Colon (tissue), 2 donors: ENCODE data around the gene GRIN2D.

Experiments used
- FAIRE-seq: peaks from 2 replicates; lab custom pipeline; 2012; peaks lifted over from hg19 to GRCh38; lab: Jason Lieb, UNC
- donor health status: control.
- donor health status: control.

GRIN2D gene

DNA sequence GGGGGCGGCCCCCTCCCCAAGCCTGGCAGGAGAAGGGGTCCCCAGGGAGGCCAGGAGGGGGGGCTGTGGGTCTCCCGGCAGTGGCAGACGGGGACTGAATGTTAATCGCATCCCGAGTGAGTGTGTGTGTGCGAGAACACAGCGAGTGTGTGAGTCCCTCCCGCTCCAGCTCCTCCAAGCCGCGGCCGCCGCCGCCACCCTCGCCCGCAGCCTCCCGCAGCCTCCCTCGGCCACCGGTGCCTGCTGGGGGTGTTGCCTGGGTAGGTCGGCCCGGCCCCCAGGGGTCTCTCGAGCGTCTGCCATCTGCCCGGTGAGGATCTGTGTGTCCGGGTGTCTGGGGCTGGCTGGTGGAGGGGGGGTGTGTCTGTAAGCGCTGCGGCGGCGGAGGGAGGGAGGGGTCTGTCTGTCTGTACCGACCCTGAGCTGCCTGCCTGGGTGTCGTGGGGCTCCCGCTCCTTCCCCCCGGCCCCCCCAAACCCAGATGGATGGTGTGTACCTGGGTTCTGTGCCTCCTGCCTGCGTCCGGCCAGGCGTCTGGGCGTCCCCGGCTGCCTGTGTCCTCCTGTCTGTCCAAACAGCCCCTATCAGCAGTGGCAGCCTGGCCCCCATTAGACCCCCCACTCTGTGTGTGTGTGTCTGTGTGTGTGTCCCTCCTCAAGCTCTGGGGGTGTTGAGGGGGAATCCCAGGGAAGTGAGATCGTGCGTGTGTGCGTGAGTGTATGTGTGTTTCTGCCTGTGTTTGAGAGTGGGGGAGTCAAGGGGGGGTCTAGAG, at the start of gene GRIN2D:
TSS of gene GRIN2D (plus strand) at position 110 of the 772 bp plus-strand sequence. CDS start 4,725 bp downstream, outside the sequence.
- FAIRE-seq = no peak

DNA sequence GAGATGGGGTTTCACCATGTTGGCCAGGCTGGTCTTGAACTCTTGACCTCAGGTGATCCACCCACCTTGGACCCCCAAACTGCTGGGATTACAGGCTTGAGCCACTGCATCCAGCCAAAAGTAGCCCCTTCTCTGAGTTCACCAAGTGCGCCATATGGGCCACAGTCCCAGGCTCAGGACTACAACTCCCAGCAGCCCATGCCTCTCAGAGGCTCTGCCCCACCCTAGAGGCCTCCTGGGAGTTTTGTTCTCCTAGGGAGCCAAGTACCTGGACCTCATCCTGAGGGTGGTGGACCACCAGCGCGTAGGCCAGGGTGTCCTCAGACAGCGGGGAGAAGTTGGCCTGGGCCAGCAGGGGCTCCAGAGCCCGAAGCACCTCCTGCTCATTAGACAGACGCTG, 48.6 kb upstream of the GRIN2D start:
- FAIRE-seq = no peak

DNA sequence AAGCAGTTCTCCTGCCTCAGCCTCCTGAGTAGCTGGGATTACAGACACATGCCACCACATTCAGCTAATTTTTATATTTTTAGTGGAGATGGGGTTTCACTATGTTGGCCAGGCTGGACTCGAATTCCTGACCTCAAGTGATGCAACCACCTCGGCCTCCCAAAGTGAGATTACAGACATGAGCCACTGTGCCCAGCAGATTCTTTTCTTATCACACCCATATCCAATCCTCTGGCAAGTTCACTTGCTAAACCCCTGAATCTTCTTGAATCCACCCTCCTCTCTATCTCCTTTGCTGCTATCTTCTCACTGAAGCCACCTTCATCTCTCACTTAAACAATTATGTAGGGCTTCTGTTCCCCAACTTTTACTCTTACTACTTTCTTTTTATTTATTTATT, 47.3 kb upstream of the GRIN2D start:
- FAIRE-seq = no peak

DNA sequence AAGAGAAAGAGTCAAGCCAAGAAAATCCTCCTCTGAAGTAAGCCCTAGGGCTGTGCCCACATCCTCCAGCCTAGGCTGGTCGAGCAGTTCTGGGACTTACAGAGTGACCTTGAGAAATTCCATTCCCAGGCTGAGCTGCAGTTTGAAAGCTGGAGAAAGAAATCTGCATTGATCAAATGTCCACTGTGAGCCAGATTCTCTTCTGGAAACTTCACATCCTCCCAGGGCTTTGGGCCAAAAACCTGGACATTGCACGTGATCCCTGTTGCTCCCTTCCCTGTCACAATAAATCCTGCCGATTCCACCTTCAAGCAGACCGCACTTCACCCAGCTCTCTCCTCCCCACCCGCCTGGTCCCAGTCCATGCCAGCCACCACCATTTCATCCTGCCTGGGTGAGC, 45.4 kb upstream of the GRIN2D start:
- FAIRE-seq = no peak

DNA sequence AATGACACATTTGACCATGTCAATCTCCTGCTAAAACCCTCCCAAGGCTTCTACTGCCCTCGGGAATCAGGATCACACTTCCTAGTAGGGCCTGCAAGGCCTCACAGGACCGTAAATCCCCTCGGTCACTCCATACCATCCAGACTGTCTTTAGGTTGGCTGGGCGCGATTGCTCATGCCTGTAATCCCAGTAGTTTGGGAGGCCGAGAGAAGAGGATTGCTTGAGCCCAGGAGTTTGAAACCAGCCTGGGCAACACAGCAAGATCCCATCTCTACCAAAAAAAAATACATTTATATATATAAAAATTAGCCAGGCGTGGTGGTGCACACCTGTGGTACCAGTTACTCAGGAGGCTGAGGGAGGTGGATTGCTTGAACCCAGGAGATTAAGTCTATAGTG, 44.7 kb upstream of the GRIN2D start:
- FAIRE-seq = no peak

DNA sequence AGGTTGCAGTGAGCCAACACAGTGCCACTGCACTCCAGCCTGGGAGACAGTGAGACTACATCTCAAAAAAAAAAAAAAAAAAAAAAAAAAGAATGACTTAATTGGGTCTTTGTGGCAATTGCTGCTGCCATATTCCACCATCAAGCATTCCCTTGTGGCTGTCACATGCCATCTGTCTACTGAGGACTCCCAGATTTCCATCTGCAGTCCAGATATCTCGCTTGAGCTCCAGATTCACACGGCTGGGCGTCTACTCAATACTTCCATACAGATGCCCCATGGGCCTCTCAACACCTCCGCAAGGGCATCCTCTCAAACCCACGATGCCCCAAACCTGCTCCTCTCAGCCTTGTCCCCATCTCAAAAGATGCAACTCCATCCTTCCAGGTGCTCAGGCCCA, 42.6 kb upstream of the GRIN2D start:
- no peak for FAIRE-seq

DNA sequence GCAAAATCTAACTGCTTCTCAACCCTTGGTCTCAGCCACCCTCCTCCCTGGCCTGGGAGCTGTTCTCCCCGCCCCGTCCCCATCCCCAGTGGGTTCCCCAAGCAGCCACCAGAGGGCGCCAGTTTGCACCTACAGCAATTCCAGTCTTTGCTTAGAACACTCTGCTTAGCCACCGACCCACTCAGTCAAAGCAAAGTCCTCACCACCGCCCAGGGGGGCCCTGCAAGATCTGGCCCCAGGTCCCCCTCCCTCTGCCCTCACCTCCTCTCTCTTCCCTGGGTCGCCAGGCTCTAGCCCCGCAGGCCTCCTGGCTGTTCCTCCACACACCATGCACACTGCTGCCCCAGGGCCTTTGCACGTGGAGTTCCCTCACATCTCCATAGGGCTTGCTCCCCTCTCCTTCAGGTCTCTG, 42.1 kb upstream of the GRIN2D start:
- no peak for FAIRE-seq

DNA sequence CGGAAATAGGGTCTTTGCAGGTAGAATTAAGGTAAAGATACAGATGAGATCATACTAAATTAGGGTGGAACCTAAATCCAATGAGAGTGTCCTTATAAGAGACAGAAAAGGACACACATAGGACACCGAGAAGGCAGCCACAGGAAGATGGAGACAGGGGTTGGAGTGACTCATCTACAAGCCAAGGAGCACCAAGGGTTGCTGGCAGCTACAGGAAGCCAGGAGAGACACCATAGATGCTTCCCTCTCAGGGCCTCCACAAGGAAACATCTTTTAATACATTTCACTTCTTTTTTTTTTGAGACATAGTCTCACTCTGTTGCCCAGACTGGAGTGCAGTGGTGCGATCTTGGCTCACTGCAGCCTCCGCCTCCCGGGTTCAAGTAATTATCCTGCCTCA, 39.8 kb upstream of the GRIN2D start:
- no peak for FAIRE-seq

DNA sequence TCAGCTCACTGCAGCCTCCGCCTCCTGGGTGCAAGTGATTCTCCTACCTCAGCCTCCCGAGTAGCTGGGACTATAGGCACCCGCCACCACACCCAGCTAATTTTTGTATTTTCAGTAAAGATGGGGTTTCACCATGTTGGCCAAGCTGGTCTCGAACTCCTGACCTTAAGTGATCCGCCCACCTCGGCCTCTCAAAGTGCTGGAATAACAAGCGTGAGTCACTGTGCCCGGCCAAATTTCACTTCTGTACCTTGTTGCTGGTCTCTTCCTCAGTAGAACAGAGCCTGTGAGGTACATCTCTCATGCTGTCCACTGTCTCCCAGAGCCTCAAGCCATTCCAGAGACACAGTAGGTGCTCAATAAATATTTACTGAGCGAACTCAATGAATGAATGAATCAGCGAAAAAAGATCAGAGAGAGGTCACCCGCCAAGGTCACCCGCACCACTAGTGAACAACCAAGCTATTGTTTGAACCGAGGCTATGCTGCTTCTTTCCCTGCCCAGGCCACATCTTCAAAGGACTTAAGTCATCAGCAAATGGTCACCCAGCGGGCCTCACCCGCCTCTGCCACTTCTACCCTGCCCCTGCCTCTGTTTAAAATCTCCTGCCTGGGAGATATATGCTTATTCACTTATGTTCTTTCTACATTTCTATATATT, 39.0 kb upstream of the GRIN2D start:
- FAIRE-seq = no peak

DNA sequence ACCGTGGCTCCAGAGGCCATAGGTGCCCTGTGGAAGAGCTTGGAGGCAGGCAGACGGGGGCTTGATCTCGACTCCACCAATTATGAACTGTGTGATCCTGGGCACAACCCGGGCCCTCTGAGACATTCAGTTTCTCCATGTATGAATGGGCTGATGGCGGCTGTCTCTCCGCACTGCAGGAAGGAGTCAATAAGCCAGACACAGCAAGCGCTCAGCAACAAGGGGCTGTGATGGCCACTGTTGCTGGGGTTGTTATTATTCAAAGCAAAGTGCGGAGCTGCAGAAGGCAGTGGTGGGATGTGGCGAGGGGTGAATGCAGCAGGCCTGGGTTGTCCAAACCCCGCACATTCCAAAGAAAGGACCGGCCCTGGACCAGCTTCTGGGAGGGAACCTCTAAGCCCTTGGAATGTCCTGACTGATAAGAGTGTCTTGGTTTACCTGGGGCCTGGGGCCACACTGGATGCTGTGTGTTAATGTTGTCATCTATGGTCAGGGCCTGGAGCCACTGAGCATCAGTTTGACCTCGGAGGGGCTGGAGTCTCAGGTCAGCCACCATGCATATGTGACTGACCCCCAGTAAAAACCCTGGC, 38.0 kb upstream of the GRIN2D start:
- no peak for FAIRE-seq

DNA sequence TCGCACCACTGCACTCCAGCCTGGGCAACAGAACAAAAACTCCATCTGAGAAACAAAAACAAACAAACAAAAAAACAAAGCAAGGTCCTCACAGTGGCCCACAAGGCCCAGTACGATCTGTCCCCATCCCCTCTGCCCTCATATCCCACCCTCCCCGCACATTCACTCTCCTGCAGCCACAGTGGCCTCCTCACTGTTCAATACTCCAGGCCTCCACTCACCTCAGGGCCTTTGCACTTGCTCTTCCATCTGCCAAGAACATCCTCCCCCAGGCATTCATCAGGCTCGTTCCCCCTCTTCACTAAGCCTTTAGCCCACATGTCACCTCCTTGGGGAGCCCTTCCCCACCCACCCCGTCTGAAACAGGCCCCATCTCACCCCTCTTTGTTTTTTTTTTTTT, 34.3 kb upstream of the GRIN2D start:
- no peak for FAIRE-seq

DNA sequence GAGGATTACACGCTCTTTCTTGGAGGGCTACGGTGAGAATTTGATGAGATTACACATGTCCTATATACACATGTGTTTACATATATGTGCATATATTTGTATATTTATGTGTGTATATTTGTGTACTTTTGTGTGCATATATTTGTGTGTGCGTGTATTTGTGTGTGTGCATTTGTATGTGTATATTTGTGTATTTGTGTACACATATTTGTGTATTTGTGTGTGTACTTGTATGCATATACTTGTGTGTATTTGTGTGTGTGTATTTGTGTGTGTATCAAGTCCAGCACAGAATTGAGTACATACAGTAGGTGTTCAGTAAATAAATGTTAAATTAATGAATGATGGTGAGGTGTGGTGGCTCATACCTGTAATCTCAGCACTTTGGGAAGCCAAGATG, 31.6 kb upstream of the GRIN2D start:
- no peak for FAIRE-seq

DNA sequence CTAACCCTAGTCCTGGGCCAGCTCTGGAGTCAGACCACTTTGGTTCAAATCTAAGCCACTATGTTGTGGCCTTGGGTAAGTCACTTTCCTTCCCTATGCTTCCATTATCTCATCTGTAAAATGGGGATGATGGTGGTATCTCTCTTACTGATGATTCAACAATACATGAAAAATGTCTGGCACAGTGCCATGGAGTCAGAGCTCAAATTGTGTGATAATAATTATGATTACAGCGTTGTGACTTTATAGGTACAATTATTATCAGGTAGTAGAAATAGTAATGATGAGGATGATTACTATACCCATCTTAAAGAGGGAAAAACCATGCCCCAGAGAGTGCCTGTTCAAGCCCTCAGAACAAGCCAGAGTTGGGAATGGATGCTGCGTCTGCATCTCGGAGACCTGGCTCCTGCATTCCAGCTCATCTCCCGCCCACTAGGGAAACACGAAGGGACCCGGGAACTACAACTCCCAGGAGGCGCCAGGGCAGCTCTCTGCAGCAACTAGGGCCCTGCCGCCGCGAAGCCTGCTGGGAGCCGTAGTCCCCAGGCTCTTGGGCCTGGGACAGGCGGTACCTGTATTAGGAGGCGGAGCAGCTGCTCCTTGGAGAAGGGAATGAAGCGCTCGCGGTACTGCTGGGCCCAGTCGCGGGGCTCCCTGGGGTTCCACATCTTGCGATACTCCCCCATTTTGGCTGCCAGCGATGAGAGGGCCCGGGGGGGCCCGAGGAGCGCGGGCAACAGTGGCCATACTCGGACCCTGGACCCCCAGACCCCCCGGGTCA, 30.6 kb upstream of the GRIN2D start:
- FAIRE-seq = no peak

DNA sequence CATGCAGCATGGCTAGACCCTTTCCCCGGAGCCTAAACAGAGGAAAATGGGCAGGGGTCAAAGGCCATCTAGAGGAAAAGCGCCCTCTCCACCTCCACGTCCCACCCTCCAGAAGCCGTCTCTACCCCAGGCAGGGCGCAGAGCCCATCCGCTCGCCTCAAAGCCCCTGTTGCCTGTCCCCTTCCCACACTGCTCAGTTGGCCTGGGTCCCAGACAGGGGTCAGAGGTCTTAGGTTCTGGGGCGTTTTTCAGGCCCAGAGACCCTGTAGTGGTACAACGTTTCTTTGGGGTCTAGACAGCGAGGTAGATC, 30.0 kb upstream of the GRIN2D start:
- FAIRE-seq = no peak

DNA sequence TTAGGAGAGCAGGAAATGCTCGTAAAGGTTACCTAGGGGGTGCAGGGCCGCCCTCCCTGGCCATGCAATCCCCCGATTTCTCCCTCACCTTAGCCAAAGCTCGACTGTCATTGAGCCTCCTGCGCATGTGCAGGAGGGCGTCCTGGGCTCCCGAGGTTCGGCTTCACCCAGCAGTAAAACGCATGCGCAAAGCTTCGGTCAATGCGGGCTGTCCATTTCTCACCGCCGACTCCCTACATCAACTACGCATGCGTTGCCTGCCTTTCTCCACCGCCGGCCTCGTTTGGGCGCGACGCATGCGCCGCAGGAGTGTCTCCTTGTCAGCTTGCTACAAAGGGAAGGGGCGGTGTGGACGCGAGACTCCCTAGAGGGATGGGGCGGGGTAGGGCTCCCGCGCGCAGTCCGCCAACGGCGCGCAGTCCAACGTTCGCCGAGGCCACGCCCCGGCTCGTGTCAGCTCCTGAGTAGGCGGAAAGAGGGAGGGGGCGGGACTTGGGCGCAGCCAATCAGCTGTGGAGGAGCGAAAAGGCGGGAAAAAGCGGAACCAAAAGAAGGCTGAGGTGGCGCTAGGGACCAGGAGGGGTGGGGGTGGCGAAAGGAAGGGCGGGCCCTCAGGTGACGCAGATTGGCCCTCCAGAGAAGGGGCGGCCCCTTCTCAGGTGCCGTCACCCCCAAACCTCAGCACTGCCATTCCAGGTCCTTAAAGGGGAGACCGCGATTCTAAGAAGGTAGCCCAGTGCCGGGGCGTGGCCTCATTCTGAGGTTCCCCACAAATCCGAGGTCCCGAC, 29.5 kb upstream of the GRIN2D start, which contains the start of the genes SYNGR4 and TMEM143:
TSS of gene SYNGR4 (plus strand) at position 558 of the 788 bp plus-strand sequence. CDS start 1,476 bp downstream, outside the sequence.
TSS of gene TMEM143 (minus strand) at position 131 of the 788 bp plus-strand sequence. CDS start at position 111, 20 bp downstream.
- peak; percentile 79 for FAIRE-seq

DNA sequence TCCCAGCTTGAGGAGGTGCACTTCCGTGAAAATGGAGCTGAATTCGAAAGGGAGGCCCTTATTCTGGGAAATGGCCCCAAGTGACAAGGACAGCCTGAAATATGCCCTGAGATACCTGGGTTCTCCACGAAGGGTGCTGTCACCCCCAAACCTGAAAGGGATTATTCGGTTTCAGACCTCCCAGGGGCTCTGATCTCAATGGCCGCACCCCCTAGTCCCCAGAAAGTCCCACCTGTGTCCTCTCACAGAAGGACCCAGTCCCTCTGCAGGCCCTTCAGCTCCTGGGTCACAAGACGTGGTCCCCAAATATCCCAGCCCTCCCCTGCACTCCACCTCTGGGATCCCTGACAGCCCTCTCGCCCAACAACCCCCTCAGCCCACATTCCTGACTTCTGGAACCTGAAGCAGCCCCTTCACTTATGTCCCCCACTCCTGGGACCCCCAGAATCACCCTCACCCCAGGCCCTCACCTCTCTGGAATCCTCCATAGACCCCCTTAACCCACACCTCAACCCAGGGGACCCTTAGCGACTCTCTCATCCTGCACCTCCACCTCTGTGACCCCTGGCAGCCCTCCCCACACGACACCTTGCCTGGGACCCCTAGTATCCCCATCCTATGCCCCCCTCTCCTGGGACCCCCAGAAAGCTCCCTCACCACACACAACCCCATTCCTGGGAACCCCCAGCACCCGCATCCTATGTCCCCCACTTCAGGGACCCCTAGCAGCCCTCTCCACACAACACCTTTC, 28.7 kb upstream of the GRIN2D start:
- FAIRE-seq = no peak

DNA sequence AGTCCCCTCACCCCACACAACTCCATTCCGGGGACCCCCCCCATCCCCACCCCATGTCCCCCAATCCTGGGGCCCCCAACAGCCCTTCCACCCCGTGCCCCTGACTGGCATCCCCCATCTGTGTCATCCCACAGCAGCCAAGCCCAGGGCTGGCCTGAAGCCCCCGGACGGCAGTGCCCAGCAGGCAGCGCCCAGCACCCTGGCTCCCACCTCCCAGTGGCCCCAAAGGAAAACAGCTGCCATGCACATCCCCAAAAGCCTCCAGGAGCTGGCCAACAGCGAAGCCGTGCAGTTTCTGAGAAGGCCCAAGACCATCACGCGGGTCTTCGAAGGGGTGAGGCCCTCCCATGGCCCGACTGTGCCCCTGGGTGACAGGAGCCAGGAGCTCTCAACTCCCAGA, 27.9 kb upstream of the GRIN2D start:
- FAIRE-seq = no peak

DNA sequence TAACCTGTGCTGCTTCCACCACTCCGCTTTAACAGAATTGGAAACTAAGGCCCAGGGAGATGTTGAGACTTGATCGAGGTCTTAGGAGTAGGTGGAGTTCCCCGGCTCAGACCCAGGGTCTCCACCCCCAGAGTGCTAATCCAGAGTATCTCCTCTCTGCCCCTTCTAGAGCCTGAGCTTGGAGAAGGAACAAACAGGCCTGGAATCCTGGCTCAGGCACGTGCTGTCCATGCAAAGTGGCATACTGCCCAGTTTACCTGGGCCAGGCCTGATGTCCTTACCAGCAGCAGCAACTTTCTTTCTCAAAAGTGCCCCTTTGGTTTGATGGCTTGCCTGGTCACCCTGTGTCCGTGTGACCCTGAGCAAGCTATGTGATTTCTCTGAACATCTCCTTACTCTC, 25.6 kb upstream of the GRIN2D start:
- no peak for FAIRE-seq

DNA sequence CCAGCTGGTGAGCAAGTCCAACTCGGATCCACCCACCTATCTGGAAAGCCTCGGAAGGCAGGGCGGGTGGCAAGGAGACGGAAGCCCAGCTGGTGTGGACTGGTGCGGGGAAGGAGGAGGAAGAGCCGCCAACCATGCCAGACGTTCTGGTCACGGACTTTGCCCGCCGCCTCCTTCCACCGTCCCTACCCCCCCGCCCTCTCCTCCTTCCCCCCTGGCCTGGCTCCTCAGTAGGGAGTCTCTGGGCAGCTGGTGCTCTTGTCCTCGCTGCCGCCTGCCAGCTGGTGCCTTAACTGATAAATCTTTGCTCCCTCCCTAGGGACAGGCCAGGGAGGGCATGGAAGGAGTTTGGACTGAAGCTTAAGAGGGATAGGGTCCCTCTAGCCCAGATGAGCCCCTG, 24.5 kb upstream of the GRIN2D start:
- FAIRE-seq = no peak

DNA sequence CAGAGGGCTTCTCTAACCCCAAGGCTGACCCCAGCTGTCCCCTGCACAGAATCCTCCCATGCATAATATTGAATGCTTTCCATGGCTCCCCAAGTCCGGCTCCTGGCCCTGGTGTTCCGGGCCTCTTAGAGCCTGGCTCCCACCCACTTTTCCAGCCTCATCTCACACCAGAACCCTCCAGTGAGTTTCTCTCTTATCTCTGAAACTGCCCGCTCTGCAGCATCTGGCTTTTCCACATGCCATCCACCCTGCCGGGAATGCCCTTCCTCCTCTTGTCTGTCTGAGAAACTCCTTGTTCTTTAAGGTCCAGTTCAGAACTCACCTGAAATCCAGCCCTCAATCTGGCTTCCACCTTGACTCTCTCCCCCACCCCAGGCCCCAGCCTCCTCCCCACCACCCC, 22.5 kb upstream of the GRIN2D start:
- FAIRE-seq = no peak

DNA sequence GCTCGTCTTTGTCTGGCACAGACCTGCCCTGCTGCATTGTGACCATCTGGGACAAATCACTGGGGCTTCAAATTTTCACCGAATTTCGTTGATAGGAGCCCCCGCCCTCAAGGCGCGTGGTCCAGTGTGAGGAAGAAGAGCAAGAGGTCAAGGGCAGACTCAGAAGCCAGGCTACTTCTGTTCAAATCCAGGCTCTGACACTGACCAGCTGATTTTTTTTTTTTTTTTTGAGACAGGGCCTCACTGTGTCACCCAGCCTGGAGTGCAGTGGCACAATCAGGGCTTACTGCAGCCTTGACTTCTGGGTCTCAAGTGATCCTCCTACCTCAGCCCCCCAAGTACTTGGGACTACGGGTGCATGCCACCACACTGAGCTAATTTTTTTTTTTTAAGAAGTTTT, 22.1 kb upstream of the GRIN2D start:
- no peak for FAIRE-seq
